ENCODE measurements around the gene SYNDIG1L.

SYNDIG1L gene

GRCh38 chr14:74442757-74443156 lies 16.7 kb upstream of the SYNDIG1L start:
- no peaks in the 10 kb centered on the region for H3K27me3 ChIP-seq (ENCODE audit: insufficient read depth, low read length)
- peaks cover 0 to 2% of the 10 kb centered on the region in 2 experiments for H3K4me1 ChIP-seq (ENCODE audit: control insufficient read depth in 1 of 2, insufficient read depth in 2 of 2, low read length in 2 of 2)
- no peak overlapping the region for H3K4me2 ChIP-seq (ENCODE audit: low read length)
- no peak overlapping the region for H3K18ac ChIP-seq (ENCODE audit: low read length)
- no peak overlapping the region for H2BK12ac ChIP-seq (ENCODE audit: low read length)
- DNase-seq: no peak
- no peak overlapping the region for H2AFZ ChIP-seq (ENCODE audit: insufficient read depth, low read length, poor library complexity)
- H3K23ac ChIP-seq (ENCODE audit: low read length): no peak overlapping the region
- no peaks in the 10 kb centered on the region for H3K9me3 ChIP-seq (ENCODE audit: insufficient read depth, low read depth, low read length)
- H3K4me3 ChIP-seq (ENCODE audit: low read depth, low read length): no peak overlapping the region
- H4K8ac ChIP-seq (ENCODE audit: low read depth, low read length): no peak overlapping the region
- H4K91ac ChIP-seq (ENCODE audit: low read depth, low read length): no peak overlapping the region
- no peak overlapping the region for H4K12ac ChIP-seq (ENCODE audit: low read depth, low read length)
- no peak overlapping the region for H2BK120ac ChIP-seq (ENCODE audit: insufficient read depth, low read length, poor library complexity)
- no peaks in the 10 kb centered on the region for H3K79me1 ChIP-seq (ENCODE audit: low read length)
- no peaks in the 10 kb centered on the region for H3K79me2 ChIP-seq (ENCODE audit: control insufficient read depth, insufficient read depth, low read length, poor library complexity)
- no peak overlapping the region for H3K14ac ChIP-seq (ENCODE audit: low read length)
- no peak overlapping the region for H3K27ac ChIP-seq (ENCODE audit: low read depth, low read length)
- H2BK5ac ChIP-seq (ENCODE audit: low read depth, low read length, poor library complexity): no peak overlapping the region
- no peak overlapping the region for H2AK5ac ChIP-seq (ENCODE audit: low read length)
- H3K36me3 ChIP-seq (ENCODE audit: control insufficient read depth in 1 of 2, insufficient read depth in 2 of 2, low read length in 2 of 2): no peaks in the 10 kb centered on the region
- no peak overlapping the region for H3K9ac ChIP-seq (ENCODE audit: low read length)
- H3K4ac ChIP-seq (ENCODE audit: low read depth, low read length): no peak overlapping the region

DNA sequence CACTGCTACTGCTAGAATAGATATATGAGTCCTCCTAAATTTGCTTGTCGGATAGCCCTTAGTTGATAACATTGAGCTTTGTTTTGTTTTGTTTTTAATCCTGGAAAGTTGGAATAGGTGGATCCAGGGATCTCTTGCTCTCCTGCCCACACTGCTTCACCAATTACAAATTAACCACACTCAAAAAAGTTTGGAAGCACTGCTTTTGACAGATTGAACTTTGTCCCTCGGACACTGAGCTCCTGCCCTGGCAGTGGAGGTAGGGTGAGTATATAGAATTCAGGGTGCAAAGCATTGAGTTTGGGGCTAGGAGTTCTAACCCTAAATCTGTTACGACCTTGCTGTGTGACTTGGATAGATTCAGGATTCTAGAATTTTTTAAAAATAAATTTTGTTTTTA lies 15.1 kb upstream of the SYNDIG1L start:
- H2BK5ac ChIP-seq (ENCODE audit: low read depth, low read length, poor library complexity): no peak overlapping the region
- no peak for DNase-seq
- H3K4me1 ChIP-seq (ENCODE audit: control insufficient read depth in 1 of 2, insufficient read depth in 2 of 2, low read length in 2 of 2): peaks cover 0 to 2% of the 10 kb centered on the region in 2 experiments
- no peak overlapping the region for H4K91ac ChIP-seq (ENCODE audit: low read depth, low read length)
- no peaks in the 10 kb centered on the region for H3K79me1 ChIP-seq (ENCODE audit: low read length)
- H3K79me2 ChIP-seq (ENCODE audit: control insufficient read depth, insufficient read depth, low read length, poor library complexity): no peaks in the 10 kb centered on the region
- no peak overlapping the region for H3K27ac ChIP-seq (ENCODE audit: low read depth, low read length)
- H3K14ac ChIP-seq (ENCODE audit: low read length): no peak overlapping the region
- no peak overlapping the region for H3K4me3 ChIP-seq (ENCODE audit: low read depth, low read length)
- H3K4ac ChIP-seq (ENCODE audit: low read depth, low read length): no peak overlapping the region
- H3K4me2 ChIP-seq (ENCODE audit: low read length): no peak overlapping the region
- H4K8ac ChIP-seq (ENCODE audit: low read depth, low read length): no peak overlapping the region
- no peak overlapping the region for H2BK120ac ChIP-seq (ENCODE audit: insufficient read depth, low read length, poor library complexity)
- H2BK12ac ChIP-seq (ENCODE audit: low read length): no peak overlapping the region
- no peak overlapping the region for H4K12ac ChIP-seq (ENCODE audit: low read depth, low read length)
- H3K9ac ChIP-seq (ENCODE audit: low read length): no peak overlapping the region
- no peak overlapping the region for H3K18ac ChIP-seq (ENCODE audit: low read length)
- H3K27me3 ChIP-seq (ENCODE audit: insufficient read depth, low read length): no peaks in the 10 kb centered on the region
- no peaks in the 10 kb centered on the region for H3K9me3 ChIP-seq (ENCODE audit: insufficient read depth, low read depth, low read length)
- no CpG with 5 or more reads among the region's 3 CpGs for WGBS (ENCODE audit: extremely low coverage, insufficient coverage, insufficient read length)
- no peak overlapping the region for H2AFZ ChIP-seq (ENCODE audit: insufficient read depth, low read length, poor library complexity)
- no peak overlapping the region for H3K23ac ChIP-seq (ENCODE audit: low read length)
- H2AK5ac ChIP-seq (ENCODE audit: low read length): no peak overlapping the region
- H3K36me3 ChIP-seq (ENCODE audit: control insufficient read depth in 1 of 2, insufficient read depth in 2 of 2, low read length in 2 of 2): no peaks in the 10 kb centered on the region

DNA sequence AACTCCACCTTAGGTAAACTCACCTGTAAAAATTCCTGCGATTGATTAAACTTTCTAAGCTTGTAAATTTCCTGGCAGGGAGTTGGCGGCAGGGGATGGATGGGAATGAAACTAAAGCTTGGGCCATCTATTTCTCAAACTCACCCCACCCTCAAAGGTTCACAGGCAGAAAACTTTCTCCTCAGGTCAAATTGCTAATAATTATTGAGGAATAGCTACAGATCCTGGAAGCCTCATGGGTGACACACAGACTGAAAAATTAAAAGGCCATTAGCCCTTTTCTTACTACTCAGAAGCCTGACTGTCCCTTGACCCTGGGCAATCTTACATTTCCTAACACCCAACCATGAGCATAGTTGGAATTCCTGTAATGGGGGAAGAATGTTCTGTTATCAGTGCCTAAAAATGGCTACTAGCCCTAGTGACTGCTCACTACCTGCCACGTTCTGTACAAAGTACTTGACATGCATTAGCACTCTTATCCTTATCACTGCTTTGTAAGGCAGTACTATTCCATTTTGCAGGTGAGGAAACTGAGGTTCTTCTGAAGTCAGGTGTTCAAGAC lies 12.4 kb upstream of the SYNDIG1L start:
- no peak overlapping the region for H2AK5ac ChIP-seq (ENCODE audit: low read length)
- H3K4me3 ChIP-seq (ENCODE audit: low read depth, low read length): no peak overlapping the region
- H4K12ac ChIP-seq (ENCODE audit: low read depth, low read length): no peak overlapping the region
- no peaks in the 10 kb centered on the region for H3K36me3 ChIP-seq (ENCODE audit: control insufficient read depth in 1 of 2, insufficient read depth in 2 of 2, low read length in 2 of 2)
- H3K79me1 ChIP-seq (ENCODE audit: low read length): no peaks in the 10 kb centered on the region
- H3K14ac ChIP-seq (ENCODE audit: low read length): no peak overlapping the region
- H3K9ac ChIP-seq (ENCODE audit: low read length): no peak overlapping the region
- H3K23ac ChIP-seq (ENCODE audit: low read length): no peak overlapping the region
- H3K4me1 ChIP-seq (ENCODE audit: control insufficient read depth in 1 of 2, insufficient read depth in 2 of 2, low read length in 2 of 2): peaks cover 0 to 2% of the 10 kb centered on the region in 2 experiments
- no peak overlapping the region for H2BK120ac ChIP-seq (ENCODE audit: insufficient read depth, low read length, poor library complexity)
- no CpG with 5 or more reads among the region's 3 CpGs for WGBS (ENCODE audit: extremely low coverage, insufficient coverage, insufficient read length)
- no peak overlapping the region for H4K91ac ChIP-seq (ENCODE audit: low read depth, low read length)
- H3K79me2 ChIP-seq (ENCODE audit: control insufficient read depth, insufficient read depth, low read length, poor library complexity): no peaks in the 10 kb centered on the region
- no peak overlapping the region for H3K27ac ChIP-seq (ENCODE audit: low read depth, low read length)
- H3K18ac ChIP-seq (ENCODE audit: low read length): no peak overlapping the region
- H2BK5ac ChIP-seq (ENCODE audit: low read depth, low read length, poor library complexity): no peak overlapping the region
- DNase-seq: peak; percentile 80 to 97
- H4K8ac ChIP-seq (ENCODE audit: low read depth, low read length): no peak overlapping the region
- H2BK12ac ChIP-seq (ENCODE audit: low read length): no peak overlapping the region
- no peak overlapping the region for H2AFZ ChIP-seq (ENCODE audit: insufficient read depth, low read length, poor library complexity)
- H3K9me3 ChIP-seq (ENCODE audit: insufficient read depth, low read depth, low read length): no peaks in the 10 kb centered on the region
- H3K4ac ChIP-seq (ENCODE audit: low read depth, low read length): no peak overlapping the region
- no peak overlapping the region for H3K4me2 ChIP-seq (ENCODE audit: low read length)
- H3K27me3 ChIP-seq (ENCODE audit: insufficient read depth, low read length): no peaks in the 10 kb centered on the region

DNA sequence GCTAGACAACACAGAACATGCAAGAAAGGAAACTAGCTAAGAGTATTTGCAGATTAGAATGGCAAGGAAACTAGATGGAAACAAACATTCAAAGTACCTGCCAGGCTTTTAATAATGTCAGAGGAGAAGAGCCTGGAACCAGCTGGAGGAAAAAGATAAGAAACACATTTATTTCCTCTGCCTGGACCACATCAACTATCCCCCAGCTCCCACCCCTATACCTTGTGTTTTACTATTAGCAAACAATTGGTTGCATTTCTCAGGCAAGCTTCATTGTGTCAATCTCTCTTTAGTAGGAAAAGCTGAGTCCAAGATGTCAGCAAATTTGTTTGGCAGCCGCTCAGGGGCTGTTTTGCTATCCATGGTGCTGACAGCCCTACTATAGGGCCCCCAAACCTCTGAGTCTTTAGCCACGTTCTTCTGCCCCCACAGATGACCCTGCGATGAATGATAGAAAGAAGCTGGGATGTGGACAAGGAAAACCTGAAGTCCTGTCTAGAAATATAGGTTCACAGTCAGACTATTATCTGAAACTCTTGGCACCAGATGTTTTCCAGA lies 11.6 kb upstream of the SYNDIG1L start:
- Histone ChIP-seq H3K4me2 (ENCODE audit: low read length) (no peak overlapping the region), H3K36me3 (ENCODE audit: control insufficient read depth in 1 of 2, insufficient read depth in 2 of 2, low read length in 2 of 2) (no peaks in the 10 kb centered on the region), H3K27ac (ENCODE audit: low read depth, low read length) (no peak overlapping the region), H3K79me2 (ENCODE audit: control insufficient read depth, insufficient read depth, low read length, poor library complexity) (no peaks in the 10 kb centered on the region), H2AK5ac (ENCODE audit: low read length) (no peak overlapping the region), H4K91ac (ENCODE audit: low read depth, low read length) (no peak overlapping the region), H3K4me3 (ENCODE audit: low read depth, low read length) (no peak overlapping the region), H3K27me3 (ENCODE audit: insufficient read depth, low read length) (no peaks in the 10 kb centered on the region), H3K23ac (ENCODE audit: low read length) (no peak overlapping the region), H4K8ac (ENCODE audit: low read depth, low read length) (no peak overlapping the region), H3K14ac (ENCODE audit: low read length) (no peak overlapping the region), H3K9ac (ENCODE audit: low read length) (no peak overlapping the region), H3K18ac (ENCODE audit: low read length) (no peak overlapping the region), H2BK5ac (ENCODE audit: low read depth, low read length, poor library complexity) (no peak overlapping the region), H3K79me1 (ENCODE audit: low read length) (no peaks in the 10 kb centered on the region), H3K4ac (ENCODE audit: low read depth, low read length) (no peak overlapping the region), H3K9me3 (ENCODE audit: insufficient read depth, low read depth, low read length) (no peaks in the 10 kb centered on the region), H2BK12ac (ENCODE audit: low read length) (no peak overlapping the region), H2BK120ac (ENCODE audit: insufficient read depth, low read length, poor library complexity) (no peak overlapping the region), H2AFZ (ENCODE audit: insufficient read depth, low read length, poor library complexity) (no peak overlapping the region), H3K4me1 (ENCODE audit: control insufficient read depth in 1 of 2, insufficient read depth in 2 of 2, low read length in 2 of 2) (peaks cover 0 to 2% of the 10 kb centered on the region in 2 experiments), H4K12ac (ENCODE audit: low read depth, low read length) (no peak overlapping the region)
- WGBS (ENCODE audit: extremely low coverage, insufficient coverage, insufficient read length): no CpG with 5 or more reads among the region's 3 CpGs
- DNase-seq: no peak

Measured in trophoblast cell (in vitro differentiated cells and primary cell).